Neutrophil (primary cell): Measurements from ENCODE around the gene RNF44.

Experiments
- H3K27ac ChIP-seq: fragments of 200-600 bp; sonication (generic); 2 replicates; pipeline ENCODE4 v1.5.1; 2016; ENCODE audit warnings: mild to moderate bottlenecking, moderate library complexity
- H3K27me3 ChIP-seq: fragments of 200-600 bp; sonication (generic); 2 replicates; pipeline ENCODE4 v1.6.0; 2016; ENCODE audit warnings: mild to moderate bottlenecking
- H3K36me3 ChIP-seq: fragments of 200-600 bp; sonication (generic); 2 replicates; pipeline ENCODE4 v1.5.1; 2017
- H3K4me1 ChIP-seq, 2 experiments: fragments of 200-600 bp in 1 of 2; sonication (generic) in 1 of 2; 1 replicate in 1 of 2; 2 replicates in 1 of 2; pipeline versions ENCODE4 v1.5.1 to v1.6.1; 2013 to 2016; ENCODE audit warnings: low read depth in 1 of 2, low read length in 1 of 2, mild to moderate bottlenecking in 1 of 2, moderate library complexity in 1 of 2; ENCODE audit not compliant: control insufficient read depth in 1 of 2, insufficient read depth in 1 of 2
- H3K4me3 ChIP-seq, 2 experiments: fragments of 200-600 bp in 1 of 2; sonication (generic) in 1 of 2; 1 replicate in 1 of 2; 2 replicates in 1 of 2; pipeline ENCODE4 v1.5.1; 2013 to 2016; ENCODE audit warnings: low read depth in 1 of 2, low read length in 1 of 2, mild to moderate bottlenecking in 1 of 2, moderate library complexity in 1 of 2
- H3K9me3 ChIP-seq: fragments of 200-600 bp; sonication (generic); 2 replicates; pipeline ENCODE4 v1.5.1; 2016
- TF ChIP-seq, protein P1 (sequence below): fragments of 200-600 bp; sonication (generic); IDR thresholded peaks from 2 replicates; pipeline ENCODE4 v1.5.1; 2016; ENCODE audit warnings: antibody characterized with exemption

The RNF44 gene

DNA sequence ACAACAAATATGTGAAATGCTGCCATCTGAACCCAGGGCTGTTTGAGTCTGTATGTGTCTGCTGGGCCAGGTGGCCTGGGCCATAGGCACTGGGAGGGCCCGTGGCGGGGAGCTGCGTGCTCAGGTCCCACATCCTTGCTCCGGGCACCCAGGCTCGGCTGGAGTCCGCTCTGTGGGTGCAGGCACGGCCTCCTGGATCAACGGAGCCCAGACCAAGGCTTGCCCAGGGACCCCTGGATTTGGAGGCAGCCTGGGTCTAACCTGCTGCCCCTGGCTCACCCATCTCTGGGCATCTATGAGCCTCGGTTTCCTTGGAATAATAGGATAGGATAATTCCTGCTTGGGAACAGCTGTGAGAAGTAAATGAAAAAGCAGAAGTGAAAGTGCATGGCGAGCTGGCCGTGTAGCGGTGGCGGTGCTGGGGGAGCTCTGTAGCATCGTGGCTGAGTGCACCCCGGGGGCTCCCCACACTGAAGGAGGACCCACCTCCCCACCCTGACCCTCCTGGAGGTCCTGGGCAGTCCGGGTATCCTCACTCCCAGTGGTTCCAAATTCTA lies 13.2 kb upstream of the RNF44 start:
- TF ChIP-seq, protein P1, sequence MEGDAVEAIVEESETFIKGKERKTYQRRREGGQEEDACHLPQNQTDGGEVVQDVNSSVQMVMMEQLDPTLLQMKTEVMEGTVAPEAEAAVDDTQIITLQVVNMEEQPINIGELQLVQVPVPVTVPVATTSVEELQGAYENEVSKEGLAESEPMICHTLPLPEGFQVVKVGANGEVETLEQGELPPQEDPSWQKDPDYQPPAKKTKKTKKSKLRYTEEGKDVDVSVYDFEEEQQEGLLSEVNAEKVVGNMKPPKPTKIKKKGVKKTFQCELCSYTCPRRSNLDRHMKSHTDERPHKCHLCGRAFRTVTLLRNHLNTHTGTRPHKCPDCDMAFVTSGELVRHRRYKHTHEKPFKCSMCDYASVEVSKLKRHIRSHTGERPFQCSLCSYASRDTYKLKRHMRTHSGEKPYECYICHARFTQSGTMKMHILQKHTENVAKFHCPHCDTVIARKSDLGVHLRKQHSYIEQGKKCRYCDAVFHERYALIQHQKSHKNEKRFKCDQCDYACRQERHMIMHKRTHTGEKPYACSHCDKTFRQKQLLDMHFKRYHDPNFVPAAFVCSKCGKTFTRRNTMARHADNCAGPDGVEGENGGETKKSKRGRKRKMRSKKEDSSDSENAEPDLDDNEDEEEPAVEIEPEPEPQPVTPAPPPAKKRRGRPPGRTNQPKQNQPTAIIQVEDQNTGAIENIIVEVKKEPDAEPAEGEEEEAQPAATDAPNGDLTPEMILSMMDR = no peak
- peak overlapping the region; percentile 47 to 58 for H3K4me3 ChIP-seq
- peaks cover 69 to 98% of the 10 kb centered on the region in 2 experiments for H3K4me1 ChIP-seq
- no peaks in the 10 kb centered on the region for H3K9me3 ChIP-seq
- H3K27me3 ChIP-seq = no peaks in the 10 kb centered on the region
- H3K27ac ChIP-seq = peak overlapping the region; percentile 66
- no peaks in the 10 kb centered on the region for H3K36me3 ChIP-seq

DNA sequence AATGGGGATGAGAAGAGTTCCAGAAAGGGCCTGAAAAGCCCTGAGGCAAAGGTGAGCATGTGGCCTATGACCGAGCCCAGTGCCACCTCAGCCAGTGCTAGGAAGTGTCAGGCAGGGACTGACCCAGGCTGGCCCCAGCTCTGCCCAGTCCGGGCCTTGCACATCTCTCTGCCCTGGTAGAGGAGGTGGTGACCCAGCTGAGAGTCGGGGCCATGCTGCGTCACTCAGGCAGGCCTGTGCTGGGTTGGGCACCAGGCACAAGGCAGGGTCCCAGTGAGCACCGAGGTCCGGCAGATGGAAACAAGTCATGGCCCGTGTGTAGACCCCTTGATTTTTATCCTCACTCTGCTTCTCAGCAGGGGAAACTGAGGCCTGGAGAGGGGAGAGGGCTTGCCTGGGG lies 12.7 kb upstream of the RNF44 start:
- TF ChIP-seq, protein P1 = no peak
- H3K9me3 ChIP-seq = no peaks in the 10 kb centered on the region
- H3K27me3 ChIP-seq = no peaks in the 10 kb centered on the region
- H3K4me1 ChIP-seq = peaks cover 69 to 98% of the 10 kb centered on the region in 2 experiments
- no peak overlapping the region for H3K4me3 ChIP-seq
- no peaks in the 10 kb centered on the region for H3K36me3 ChIP-seq
- H3K27ac ChIP-seq = peak overlapping the region; percentile 66

DNA sequence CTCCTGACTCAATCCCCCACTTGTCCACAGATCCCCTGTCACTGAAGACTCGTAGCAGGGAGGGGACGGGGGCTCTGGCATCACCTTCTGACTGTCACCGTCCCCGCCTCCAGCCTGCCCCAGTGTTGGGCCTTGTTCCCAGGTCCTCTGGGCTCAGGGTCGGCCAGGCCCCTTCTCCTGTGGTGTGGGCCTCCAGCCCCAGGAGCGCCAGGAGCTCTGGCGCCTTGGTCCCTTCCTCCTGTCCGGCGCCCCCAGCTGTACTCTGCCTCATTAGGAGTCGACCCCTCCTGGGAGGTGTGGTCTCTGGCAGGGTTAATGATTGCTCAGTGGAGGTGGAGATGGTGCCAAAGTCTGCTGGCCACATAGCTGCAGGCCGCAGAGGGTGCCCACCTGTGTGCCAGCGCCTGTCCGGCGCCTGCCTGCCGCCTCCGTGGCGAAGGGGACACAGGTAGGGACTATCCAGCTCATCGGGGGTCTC lies 11.8 kb upstream of the RNF44 start, which contains the start of gene CDHR2:
Gene CDHR2, plus strand, starts transcription at position 376 of the 478 bp plus-strand sequence. CDS start 16,011 bp downstream, outside the sequence.
- Histone ChIP-seq H3K4me3 (peak within 1 kb of the TSS; percentile 43 to 58), H3K27ac (peak within 1 kb of the TSS; percentile 66), H3K27me3 (no peaks in the 10 kb centered on the region), H3K4me1 (peaks cover 68 to 98% of the 10 kb centered on the region in 2 experiments), H3K9me3 (no peaks in the 10 kb centered on the region), H3K36me3 (no peaks in the 10 kb centered on the region)
- TF ChIP-seq, protein P1 = no peak

DNA sequence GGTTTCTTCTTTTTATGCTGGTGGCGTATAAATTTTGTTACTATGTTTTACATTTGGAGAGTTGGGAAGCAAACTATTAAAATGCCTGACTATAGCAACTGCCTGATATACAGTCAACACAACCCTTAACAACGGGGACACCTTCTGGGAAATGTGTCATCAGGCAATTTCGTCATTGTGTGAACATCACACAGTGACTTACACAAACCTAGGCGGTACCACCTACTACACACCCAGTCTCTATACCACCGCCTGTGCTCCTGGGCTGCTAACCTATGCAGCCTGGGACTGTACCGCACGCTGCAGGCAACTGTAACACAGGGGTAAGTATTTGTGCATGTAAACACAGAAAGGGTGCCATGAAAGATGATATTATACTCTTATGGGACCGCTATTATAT lies 10.6 kb upstream of the RNF44 start:
- peak overlapping the region in 1 of 2 experiments; percentile 43 for H3K4me3 ChIP-seq
- no peaks in the 10 kb centered on the region for H3K27me3 ChIP-seq
- peaks cover 66 to 93% of the 10 kb centered on the region in 2 experiments for H3K4me1 ChIP-seq
- peak overlapping the region; percentile 66 for H3K27ac ChIP-seq
- no peaks in the 10 kb centered on the region for H3K36me3 ChIP-seq
- H3K9me3 ChIP-seq = no peaks in the 10 kb centered on the region
- TF ChIP-seq, protein P1 = no peak

DNA sequence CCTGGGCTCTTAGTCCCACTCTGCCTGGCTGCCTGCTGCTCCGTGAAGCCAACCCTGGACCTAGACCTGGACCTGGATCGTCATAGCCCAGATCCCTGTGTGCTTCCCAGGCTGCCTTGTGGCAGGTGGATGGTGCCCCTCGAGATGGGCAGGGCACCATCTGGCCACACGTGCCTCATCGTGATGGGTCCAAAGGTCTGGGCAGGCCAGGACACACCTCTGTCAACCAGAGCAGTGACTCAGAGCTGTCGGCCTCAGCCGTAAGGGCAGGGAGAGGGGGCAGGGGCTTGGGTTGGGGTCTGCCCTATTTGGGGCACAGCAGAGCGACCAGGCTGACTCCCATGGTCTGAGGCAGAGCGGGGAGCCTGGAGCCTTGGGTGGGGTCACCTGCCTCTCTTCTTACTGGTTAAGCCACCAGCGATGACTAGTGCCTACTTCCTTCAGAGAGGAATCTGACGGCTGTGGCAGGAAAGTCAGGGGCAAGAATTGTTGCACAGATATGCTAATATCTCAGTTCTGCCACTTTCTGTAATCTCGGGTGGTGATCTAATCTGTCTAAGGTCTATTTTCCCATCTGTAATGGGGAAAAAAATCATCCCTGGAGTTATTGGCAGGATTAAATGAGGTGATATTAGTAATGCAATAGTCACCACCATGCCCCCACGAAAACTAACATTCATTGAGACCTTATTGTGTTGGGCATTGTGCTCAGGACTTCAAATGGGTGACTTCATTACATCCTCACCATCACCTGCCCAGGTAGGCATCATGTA lies 8.7 kb upstream of the RNF44 start:
- no peaks in the 10 kb centered on the region for H3K36me3 ChIP-seq
- H3K27ac ChIP-seq = no peak overlapping the region
- H3K4me1 ChIP-seq = peaks cover 79 to 91% of the 10 kb centered on the region in 2 experiments

More for the DNA sequence above, 8.7 kb upstream of the RNF44 start:
- TF ChIP-seq, protein P1 = no peak
- peak overlapping the region in 1 of 2 experiments; percentile 92 for H3K4me3 ChIP-seq
- H3K9me3 ChIP-seq = no peaks in the 10 kb centered on the region
- no peaks in the 10 kb centered on the region for H3K27me3 ChIP-seq
